Neuronal stem cell (in vitro differentiated cells): Measurements from ENCODE around the gene XCL1.

ENCODE experiments used
- DNase-seq: peaks from one replicate; pipeline ENCODE4 v3.0.0-alpha.2; 2013; ENCODE audit warnings: low spot score
- H2AFZ ChIP-seq: one replicate; pipeline ENCODE4 v1.6.1; 2013; ENCODE audit warnings: mild to moderate bottlenecking, low read length, inconsistent platforms
- H2AK5ac ChIP-seq: 2 replicates; pipeline ENCODE4 v1.6.1; 2013; ENCODE audit warnings: low read depth, mild to moderate bottlenecking, inconsistent platforms, low read length, moderate library complexity, mixed read lengths
- H2BK120ac ChIP-seq: 2 replicates; pipeline ENCODE4 v1.6.1; 2013; ENCODE audit warnings: low read depth, mild to moderate bottlenecking, inconsistent platforms, low read length, moderate library complexity, mixed read lengths
- H2BK12ac ChIP-seq: one replicate; pipeline ENCODE4 v1.6.1; 2013; ENCODE audit warnings: low read length, inconsistent platforms
- H2BK15ac ChIP-seq: 2 replicates; pipeline ENCODE4 v1.6.1; 2013; ENCODE audit warnings: mild to moderate bottlenecking, low read length, inconsistent platforms, mixed read lengths
- H2BK5ac ChIP-seq: one replicate; pipeline ENCODE4 v1.6.1; 2013; ENCODE audit warnings: inconsistent platforms, mild to moderate bottlenecking, low read length, moderate library complexity
- H3K14ac ChIP-seq: one replicate; pipeline ENCODE4 v1.6.1; 2013; ENCODE audit warnings: low read length, inconsistent platforms
- H3K18ac ChIP-seq: 2 replicates; pipeline ENCODE4 v1.6.1; 2013; ENCODE audit warnings: low read length, inconsistent platforms
- H3K23ac ChIP-seq: 2 replicates; pipeline ENCODE4 v1.6.1; 2013; ENCODE audit warnings: low read depth, mild to moderate bottlenecking, mixed read lengths, low read length, inconsistent platforms; ENCODE audit not compliant: poor library complexity
- H3K27ac ChIP-seq: replicated peaks from 3 replicates; pipeline ENCODE4 v1.5.1; 2013; ENCODE audit warnings: low read length, inconsistent platforms
- H3K27me3 ChIP-seq, 3 experiments: 2 replicates each; pipeline ENCODE4 v1.6.1; 2013; ENCODE audit warnings: low read length in 3 of 3, mild to moderate bottlenecking in 2 of 3, inconsistent platforms in 1 of 3, low read depth in 1 of 3, mixed read lengths in 1 of 3, moderate library complexity in 1 of 3; ENCODE audit not compliant: control insufficient read depth in 3 of 3, insufficient read depth in 3 of 3
- H3K36me3 ChIP-seq, 2 donors: replicated peaks in 1 of 2; 2 replicates each; pipeline ENCODE4 v1.6.1; 2013; ENCODE audit warnings: low read length in 2 of 2; ENCODE audit not compliant: control insufficient read depth in 2 of 2, insufficient read depth in 2 of 2
- H3K4ac ChIP-seq: 2 replicates; pipeline ENCODE4 v1.6.1; 2013; ENCODE audit warnings: inconsistent platforms, mild to moderate bottlenecking, low read length, moderate library complexity
- H3K4me1 ChIP-seq, 2 donors: 1 replicate in 1 of 2; 2 replicates in 1 of 2; pipeline ENCODE4 v1.6.1; 2013; ENCODE audit warnings: low read length in 2 of 2, low read depth in 1 of 2; ENCODE audit not compliant: control insufficient read depth in 2 of 2, insufficient read depth in 1 of 2
- H3K4me2 ChIP-seq: one replicate; pipeline ENCODE4 v1.6.1; 2013; ENCODE audit warnings: mild to moderate bottlenecking, low read length, inconsistent platforms; ENCODE audit not compliant: insufficient read depth, poor library complexity, severe bottlenecking
- H3K4me3 ChIP-seq, 2 donors: 2 replicates each; pipeline ENCODE4 v1.5.1; 2013; ENCODE audit warnings: low read length in 2 of 2, mild to moderate bottlenecking in 2 of 2, inconsistent platforms in 1 of 2, moderate library complexity in 1 of 2
- H3K79me1 ChIP-seq: one replicate; pipeline ENCODE4 v1.6.1; 2013; ENCODE audit warnings: low read depth, mild to moderate bottlenecking, inconsistent platforms, low read length, moderate library complexity
- H3K9ac ChIP-seq: one replicate; pipeline ENCODE4 v1.6.1; 2013; ENCODE audit warnings: mild to moderate bottlenecking, low read depth, low read length, inconsistent platforms; ENCODE audit not compliant: poor library complexity
- H3K9me3 ChIP-seq, 2 donors: replicated peaks in 1 of 2; 2 replicates each; pipeline versions ENCODE3 to v1.6.1; 2013; ENCODE audit warnings: low read length in 2 of 2, mild to moderate bottlenecking in 2 of 2, inconsistent platforms in 1 of 2, low read depth in 1 of 2, mixed read lengths in 1 of 2, moderate library complexity in 1 of 2; ENCODE audit not compliant: control insufficient read depth in 2 of 2, insufficient read depth in 1 of 2
- H4K8ac ChIP-seq: one replicate; pipeline ENCODE4 v1.6.1; 2013; ENCODE audit warnings: low read depth, mild to moderate bottlenecking, inconsistent platforms, low read length, moderate library complexity
- H4K91ac ChIP-seq: one replicate; pipeline ENCODE4 v1.6.1; 2013; ENCODE audit warnings: low read length, low read depth, mild to moderate bottlenecking, inconsistent platforms; ENCODE audit not compliant: poor library complexity
- WGBS, 2 donors: extraction: QIAGEN DNeasy Blood & Tissue Kit; methylation state at CpG; one replicate each; pipeline ENCODE4 v1.1.7; 2013; ENCODE audit warnings: missing lambda C conversion rate in 2 of 2, mixed read lengths in 1 of 2; ENCODE audit not compliant: insufficient read length in 2 of 2, insufficient replicate concordance in 1 of 2; ENCODE audit errors: extremely low coverage in 2 of 2; 5-methylcytosine and 5-hydroxymethylcytosine counted together

The XCL1 gene

GRCh38 chr1:168553680-168554553 is 22.5 kb upstream of the XCL1 start:
- H2AK5ac ChIP-seq: no peak overlapping the region
- no peak overlapping the region for H3K14ac ChIP-seq
- H2BK5ac ChIP-seq: no peak overlapping the region
- H4K8ac ChIP-seq: no peak overlapping the region
- H3K9ac ChIP-seq: no peak overlapping the region
- H3K4me2 ChIP-seq: no peak overlapping the region
- no peaks in the 10 kb centered on the region for H3K79me1 ChIP-seq
- H2BK12ac ChIP-seq: no peak overlapping the region
- H3K18ac ChIP-seq: no peak overlapping the region
- H3K27me3 ChIP-seq: no peaks in the 10 kb centered on the region
- no peaks in the 10 kb centered on the region for H3K4me1 ChIP-seq
- DNase-seq: no peak
- H2BK120ac ChIP-seq: no peak overlapping the region
- H2AFZ ChIP-seq: no peak overlapping the region
- no CpG with 5 or more reads among the region's 5 CpGs for WGBS, 2 donors
- H2BK15ac ChIP-seq: no peak overlapping the region
- no peak overlapping the region for H3K27ac ChIP-seq
- H3K23ac ChIP-seq: no peak overlapping the region
- no peaks in the 10 kb centered on the region for H3K9me3 ChIP-seq
- H3K36me3 ChIP-seq: no peaks in the 10 kb centered on the region
- H4K91ac ChIP-seq: no peak overlapping the region
- H3K4me3 ChIP-seq: no peak overlapping the region
- no peak overlapping the region for H3K4ac ChIP-seq

- H3K14ac ChIP-seq: no peak overlapping the region
- H3K18ac ChIP-seq: no peak overlapping the region
- no peak overlapping the region for H4K91ac ChIP-seq
- no peaks in the 10 kb centered on the region for H3K9me3 ChIP-seq
- no peak overlapping the region for H2BK15ac ChIP-seq
- H3K27me3 ChIP-seq: no peaks in the 10 kb centered on the region
- H2AFZ ChIP-seq: no peak overlapping the region
- no peak overlapping the region for H3K9ac ChIP-seq
- H3K4me3 ChIP-seq: no peak overlapping the region
- H2AK5ac ChIP-seq: no peak overlapping the region
- no peaks in the 10 kb centered on the region for H3K4me1 ChIP-seq
- H3K27ac ChIP-seq: no peak overlapping the region
- H3K23ac ChIP-seq: no peak overlapping the region
- no peak for DNase-seq
- H3K4me2 ChIP-seq: no peak overlapping the region
- H3K4ac ChIP-seq: no peak overlapping the region
- H4K8ac ChIP-seq: no peak overlapping the region
- no peak overlapping the region for H2BK12ac ChIP-seq
- H2BK5ac ChIP-seq: no peak overlapping the region
- H3K79me1 ChIP-seq: no peaks in the 10 kb centered on the region
- WGBS, 2 donors: no CpG with 5 or more reads among the region's 5 CpGs
- H2BK120ac ChIP-seq: no peak overlapping the region
- no peaks in the 10 kb centered on the region for H3K36me3 ChIP-seq
Measured at GRCh38 chr1:168554603-168555483, 21.6 kb upstream of the XCL1 start.

- no peak overlapping the region for H3K14ac ChIP-seq
- H2BK5ac ChIP-seq: no peak overlapping the region
- no peaks in the 10 kb centered on the region for H3K9me3 ChIP-seq
- no peak overlapping the region for H3K4me3 ChIP-seq
- H4K91ac ChIP-seq: no peak overlapping the region
- no CpG with 5 or more reads among the region's 3 CpGs for WGBS, 2 donors
- H3K79me1 ChIP-seq: no peaks in the 10 kb centered on the region
- H3K18ac ChIP-seq: no peak overlapping the region
- no peak overlapping the region for H2BK12ac ChIP-seq
- no peak overlapping the region for H2AK5ac ChIP-seq
- no peak overlapping the region for H3K4ac ChIP-seq
- no peak overlapping the region for H2BK15ac ChIP-seq
- H3K27me3 ChIP-seq: no peaks in the 10 kb centered on the region
- no peak overlapping the region for H2AFZ ChIP-seq
- no peaks in the 10 kb centered on the region for H3K36me3 ChIP-seq
- H4K8ac ChIP-seq: no peak overlapping the region
- no peak overlapping the region for H2BK120ac ChIP-seq
- H3K4me2 ChIP-seq: no peak overlapping the region
- H3K9ac ChIP-seq: no peak overlapping the region
- no peaks in the 10 kb centered on the region for H3K4me1 ChIP-seq
- H3K27ac ChIP-seq: no peak overlapping the region
- H3K23ac ChIP-seq: no peak overlapping the region
- no peak for DNase-seq
Measured at GRCh38 chr1:168555508-168556046, 20.8 kb upstream of the XCL1 start.

GRCh38 chr1:168556647-168557046 is 19.8 kb upstream of the XCL1 start:
- Histone ChIP-seq H2AK5ac (no peak overlapping the region), H4K91ac (no peak overlapping the region), H3K18ac (no peak overlapping the region), H3K4ac (no peak overlapping the region), H3K27ac (no peak overlapping the region), H3K36me3 (no peaks in the 10 kb centered on the region), H3K4me2 (no peak overlapping the region), H3K9ac (no peak overlapping the region), H2BK120ac (no peak overlapping the region), H3K14ac (no peak overlapping the region), H2BK12ac (no peak overlapping the region), H2BK5ac (no peak overlapping the region), H3K4me3 (no peak overlapping the region), H2AFZ (no peak overlapping the region), H3K79me1 (no peaks in the 10 kb centered on the region), H3K4me1 (no peaks in the 10 kb centered on the region), H3K23ac (no peak overlapping the region), H3K9me3 (no peaks in the 10 kb centered on the region), H4K8ac (no peak overlapping the region), H3K27me3 (no peaks in the 10 kb centered on the region), H2BK15ac (no peak overlapping the region)
- DNase-seq: no peak
